ENCODE results near the gene PARP9.

DNA sequence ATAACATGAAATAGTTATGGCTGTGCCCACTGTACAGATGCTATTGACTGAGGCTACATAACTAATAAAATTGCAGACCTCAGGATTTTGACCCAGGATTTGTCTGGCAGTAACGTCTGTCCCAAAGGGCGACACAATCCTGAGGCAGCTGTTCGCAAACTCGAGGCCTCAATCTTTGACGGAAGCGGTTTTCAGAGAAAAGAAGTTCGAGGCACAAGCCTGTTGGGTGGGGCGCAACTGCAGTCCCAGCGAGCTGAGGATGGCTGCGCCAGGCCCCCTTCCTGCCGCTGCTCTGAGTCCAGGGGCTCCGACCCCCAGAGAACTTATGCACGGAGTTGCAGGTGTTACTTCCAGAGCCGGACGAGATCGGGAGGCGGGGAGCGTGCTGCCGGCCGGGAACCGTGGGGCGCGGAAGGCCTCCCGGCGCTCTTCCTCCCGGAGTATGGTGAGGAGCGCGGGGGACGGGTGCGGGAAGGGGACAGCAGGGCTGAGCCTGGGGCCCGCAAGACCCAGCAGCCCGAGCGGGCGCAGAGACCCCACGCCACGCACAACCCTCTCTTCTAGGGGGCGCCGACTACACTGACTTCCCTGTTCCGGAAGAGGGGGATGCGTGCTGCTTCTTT, 13.4 kb upstream of the PARP9 start, which contains the start of gene PARP15:
- TF ChIP-seq, protein P1, sequence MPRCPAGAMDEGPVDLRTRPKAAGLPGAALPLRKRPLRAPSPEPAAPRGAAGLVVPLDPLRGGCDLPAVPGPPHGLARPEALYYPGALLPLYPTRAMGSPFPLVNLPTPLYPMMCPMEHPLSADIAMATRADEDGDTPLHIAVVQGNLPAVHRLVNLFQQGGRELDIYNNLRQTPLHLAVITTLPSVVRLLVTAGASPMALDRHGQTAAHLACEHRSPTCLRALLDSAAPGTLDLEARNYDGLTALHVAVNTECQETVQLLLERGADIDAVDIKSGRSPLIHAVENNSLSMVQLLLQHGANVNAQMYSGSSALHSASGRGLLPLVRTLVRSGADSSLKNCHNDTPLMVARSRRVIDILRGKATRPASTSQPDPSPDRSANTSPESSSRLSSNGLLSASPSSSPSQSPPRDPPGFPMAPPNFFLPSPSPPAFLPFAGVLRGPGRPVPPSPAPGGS (CRISPR knock-in tag; IDR thresholded peaks at IDR 0.05) = no peak
- TF ChIP-seq EP300 (IDR thresholded peaks at IDR 0.05; ENCODE audit: low read depth in 2 of 2, low read length in 2 of 2) (no peak), EP300 (CRISPR knock-in tag; IDR thresholded peaks at IDR 0.05; ENCODE audit: borderline replicate concordance) (no peak), CBX1 (IDR thresholded peaks at IDR 0.05; ENCODE audit: low read depth) (no peak), U2AF1 (optimal IDR thresholded peaks at IDR 0.05; ENCODE audit: low read depth, low read length) (no peak)
- TF ChIP-seq, protein P2, sequence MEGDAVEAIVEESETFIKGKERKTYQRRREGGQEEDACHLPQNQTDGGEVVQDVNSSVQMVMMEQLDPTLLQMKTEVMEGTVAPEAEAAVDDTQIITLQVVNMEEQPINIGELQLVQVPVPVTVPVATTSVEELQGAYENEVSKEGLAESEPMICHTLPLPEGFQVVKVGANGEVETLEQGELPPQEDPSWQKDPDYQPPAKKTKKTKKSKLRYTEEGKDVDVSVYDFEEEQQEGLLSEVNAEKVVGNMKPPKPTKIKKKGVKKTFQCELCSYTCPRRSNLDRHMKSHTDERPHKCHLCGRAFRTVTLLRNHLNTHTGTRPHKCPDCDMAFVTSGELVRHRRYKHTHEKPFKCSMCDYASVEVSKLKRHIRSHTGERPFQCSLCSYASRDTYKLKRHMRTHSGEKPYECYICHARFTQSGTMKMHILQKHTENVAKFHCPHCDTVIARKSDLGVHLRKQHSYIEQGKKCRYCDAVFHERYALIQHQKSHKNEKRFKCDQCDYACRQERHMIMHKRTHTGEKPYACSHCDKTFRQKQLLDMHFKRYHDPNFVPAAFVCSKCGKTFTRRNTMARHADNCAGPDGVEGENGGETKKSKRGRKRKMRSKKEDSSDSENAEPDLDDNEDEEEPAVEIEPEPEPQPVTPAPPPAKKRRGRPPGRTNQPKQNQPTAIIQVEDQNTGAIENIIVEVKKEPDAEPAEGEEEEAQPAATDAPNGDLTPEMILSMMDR (CRISPR knock-in tag; IDR thresholded peaks at IDR 0.05) = no peak
- TF ChIP-seq, protein P3, sequence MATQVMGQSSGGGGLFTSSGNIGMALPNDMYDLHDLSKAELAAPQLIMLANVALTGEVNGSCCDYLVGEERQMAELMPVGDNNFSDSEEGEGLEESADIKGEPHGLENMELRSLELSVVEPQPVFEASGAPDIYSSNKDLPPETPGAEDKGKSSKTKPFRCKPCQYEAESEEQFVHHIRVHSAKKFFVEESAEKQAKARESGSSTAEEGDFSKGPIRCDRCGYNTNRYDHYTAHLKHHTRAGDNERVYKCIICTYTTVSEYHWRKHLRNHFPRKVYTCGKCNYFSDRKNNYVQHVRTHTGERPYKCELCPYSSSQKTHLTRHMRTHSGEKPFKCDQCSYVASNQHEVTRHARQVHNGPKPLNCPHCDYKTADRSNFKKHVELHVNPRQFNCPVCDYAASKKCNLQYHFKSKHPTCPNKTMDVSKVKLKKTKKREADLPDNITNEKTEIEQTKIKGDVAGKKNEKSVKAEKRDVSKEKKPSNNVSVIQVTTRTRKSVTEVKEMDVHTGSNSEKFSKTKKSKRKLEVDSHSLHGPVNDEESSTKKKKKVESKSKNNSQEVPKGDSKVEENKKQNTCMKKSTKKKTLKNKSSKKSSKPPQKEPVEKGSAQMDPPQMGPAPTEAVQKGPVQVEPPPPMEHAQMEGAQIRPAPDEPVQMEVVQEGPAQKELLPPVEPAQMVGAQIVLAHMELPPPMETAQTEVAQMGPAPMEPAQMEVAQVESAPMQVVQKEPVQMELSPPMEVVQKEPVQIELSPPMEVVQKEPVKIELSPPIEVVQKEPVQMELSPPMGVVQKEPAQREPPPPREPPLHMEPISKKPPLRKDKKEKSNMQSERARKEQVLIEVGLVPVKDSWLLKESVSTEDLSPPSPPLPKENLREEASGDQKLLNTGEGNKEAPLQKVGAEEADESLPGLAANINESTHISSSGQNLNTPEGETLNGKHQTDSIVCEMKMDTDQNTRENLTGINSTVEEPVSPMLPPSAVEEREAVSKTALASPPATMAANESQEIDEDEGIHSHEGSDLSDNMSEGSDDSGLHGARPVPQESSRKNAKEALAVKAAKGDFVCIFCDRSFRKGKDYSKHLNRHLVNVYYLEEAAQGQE (IDR thresholded peaks at IDR 0.05; ENCODE audit: borderline replicate concordance in 1 of 2, low read depth in 1 of 2, low read length in 2 of 2) = no peak
- TF ChIP-seq, protein P4, sequence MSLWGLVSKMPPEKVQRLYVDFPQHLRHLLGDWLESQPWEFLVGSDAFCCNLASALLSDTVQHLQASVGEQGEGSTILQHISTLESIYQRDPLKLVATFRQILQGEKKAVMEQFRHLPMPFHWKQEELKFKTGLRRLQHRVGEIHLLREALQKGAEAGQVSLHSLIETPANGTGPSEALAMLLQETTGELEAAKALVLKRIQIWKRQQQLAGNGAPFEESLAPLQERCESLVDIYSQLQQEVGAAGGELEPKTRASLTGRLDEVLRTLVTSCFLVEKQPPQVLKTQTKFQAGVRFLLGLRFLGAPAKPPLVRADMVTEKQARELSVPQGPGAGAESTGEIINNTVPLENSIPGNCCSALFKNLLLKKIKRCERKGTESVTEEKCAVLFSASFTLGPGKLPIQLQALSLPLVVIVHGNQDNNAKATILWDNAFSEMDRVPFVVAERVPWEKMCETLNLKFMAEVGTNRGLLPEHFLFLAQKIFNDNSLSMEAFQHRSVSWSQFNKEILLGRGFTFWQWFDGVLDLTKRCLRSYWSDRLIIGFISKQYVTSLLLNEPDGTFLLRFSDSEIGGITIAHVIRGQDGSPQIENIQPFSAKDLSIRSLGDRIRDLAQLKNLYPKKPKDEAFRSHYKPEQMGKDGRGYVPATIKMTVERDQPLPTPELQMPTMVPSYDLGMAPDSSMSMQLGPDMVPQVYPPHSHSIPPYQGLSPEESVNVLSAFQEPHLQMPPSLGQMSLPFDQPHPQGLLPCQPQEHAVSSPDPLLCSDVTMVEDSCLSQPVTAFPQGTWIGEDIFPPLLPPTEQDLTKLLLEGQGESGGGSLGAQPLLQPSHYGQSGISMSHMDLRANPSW (CRISPR knock-in tag; IDR thresholded peaks at IDR 0.05; ENCODE audit: borderline replicate concordance) = no peak
- TF ChIP-seq, protein P5, sequence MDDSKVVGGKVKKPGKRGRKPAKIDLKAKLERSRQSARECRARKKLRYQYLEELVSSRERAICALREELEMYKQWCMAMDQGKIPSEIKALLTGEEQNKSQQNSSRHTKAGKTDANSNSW (CRISPR knock-in tag; IDR thresholded peaks at IDR 0.05; ENCODE audit: borderline replicate concordance) = no peak
